HG02943 (cell line): ENCODE data around the gene AUTS2.

Source experiments
- ATAC-seq: cut with Tn5 transposase; IDR thresholded peaks from one replicate; pipeline ENCODE4 v1.9.1; 2021; ENCODE audit warnings: mild to moderate bottlenecking, low read depth, moderate library complexity; ENCODE audit not compliant: unreplicated experiment

AUTS2 gene

GRCh38 chr7:70076325-70076724, 478.1 kb downstream of the AUTS2 start:
- no peak for ATAC-seq

- ATAC-seq: no peak
These were observed 483.9 kb downstream of the AUTS2 start for GRCh38 chr7:70082099-70082611.

- no peak for ATAC-seq
These were observed 493.1 kb downstream of the AUTS2 start for GRCh38 chr7:70091362-70091761.

- ATAC-seq: no peak
These were observed 494.3 kb downstream of the AUTS2 start for GRCh38 chr7:70092314-70093204.

- ATAC-seq: no peak
These were observed 495.1 kb downstream of the AUTS2 start for GRCh38 chr7:70093205-70093904.

GRCh38 chr7:70094831-70095230, 496.6 kb downstream of the AUTS2 start:
- no peak for ATAC-seq

- no peak for ATAC-seq
These were observed 499.4 kb downstream of the AUTS2 start for GRCh38 chr7:70097645-70098044.

- no peak for ATAC-seq
These were observed 499.9 kb downstream of the AUTS2 start for GRCh38 chr7:70098133-70098561.

- ATAC-seq: no peak
These were observed 500.8 kb downstream of the AUTS2 start for GRCh38 chr7:70098905-70099672.

- no peak for ATAC-seq
These were observed 506.0 kb downstream of the AUTS2 start for GRCh38 chr7:70104243-70104642.

GRCh38 chr7:70113078-70113477, 514.8 kb downstream of the AUTS2 start:
- ATAC-seq: no peak

- ATAC-seq: no peak
These were observed 515.3 kb downstream of the AUTS2 start for GRCh38 chr7:70113536-70113935.

- no peak for ATAC-seq
These were observed 516.5 kb downstream of the AUTS2 start for GRCh38 chr7:70114806-70115205.

GRCh38 chr7:70116244-70116643, 518.0 kb downstream of the AUTS2 start:
- no peak for ATAC-seq

GRCh38 chr7:70116867-70117266, 518.6 kb downstream of the AUTS2 start:
- no peak for ATAC-seq

GRCh38 chr7:70120851-70121250, 522.6 kb downstream of the AUTS2 start:
- no peak for ATAC-seq

GRCh38 chr7:70131817-70132216, 533.5 kb downstream of the AUTS2 start:
- ATAC-seq: no peak

GRCh38 chr7:70132226-70132851, 534.1 kb downstream of the AUTS2 start:
- no peak for ATAC-seq

- no peak for ATAC-seq
These were observed 534.8 kb downstream of the AUTS2 start for GRCh38 chr7:70132852-70133690.
